CD4-positive, CD25-positive, alpha-beta regulatory T cell (primary cell): ENCODE measurements around the gene UCN. TPM values are rescaled to one million over a fixed set of nuclear protein-coding genes. Genes with fewer than 3 reads are reported as not detected.

Source experiments
- ATAC-seq, 2 donors: fragments of 150-1000 bp; cut with Tn5 transposase; one replicate each; pipeline ENCODE4 v1.10.0; 2021; ENCODE audit warnings: low read depth in 2 of 2, moderate number of reproducible peaks in 2 of 2, moderate library complexity in 1 of 2
- DNase-seq, 3 donors: peaks; one replicate each; pipeline versions ENCODE4 v3.0.0 to v3.0.0-alpha.2; 2012 to 2022; ENCODE audit warnings: mixed read lengths in 1 of 3
- H3K27ac ChIP-seq: one replicate; pipeline ENCODE4 v1.7.0; 2013; ENCODE audit warnings: mild to moderate bottlenecking, low read length; ENCODE audit not compliant: insufficient read depth, poor library complexity, severe bottlenecking
- H3K27me3 ChIP-seq: one replicate; pipeline ENCODE4 v1.7.0; 2013; ENCODE audit warnings: low read length; ENCODE audit not compliant: control insufficient read depth, insufficient read depth
- H3K36me3 ChIP-seq: one replicate; pipeline ENCODE4 v1.7.0; 2013; ENCODE audit warnings: mild to moderate bottlenecking, low read length, moderate library complexity; ENCODE audit not compliant: control insufficient read depth, insufficient read depth
- H3K4me1 ChIP-seq: 2 replicates; pipeline ENCODE4 v1.7.0; 2013; ENCODE audit warnings: mild to moderate bottlenecking, low read length; ENCODE audit not compliant: insufficient read depth, control insufficient read depth, poor library complexity, severe bottlenecking
- H3K4me3 ChIP-seq: one replicate; pipeline ENCODE4 v1.7.0; 2013; ENCODE audit warnings: low read depth, mild to moderate bottlenecking, low read length, moderate library complexity
- H3K9me3 ChIP-seq, 2 experiments: 1 replicate in 1 of 2; 2 replicates in 1 of 2; pipeline ENCODE4 v1.7.0; 2013; ENCODE audit warnings: low read length in 2 of 2, mild to moderate bottlenecking in 1 of 2, moderate library complexity in 1 of 2; ENCODE audit not compliant: control insufficient read depth in 2 of 2
- H3K27ac Mint-ChIP-seq, 3 donors: one replicate each; pipeline ENCODE4 v1.8.0; 2020 to 2022; ENCODE audit warnings: mild to moderate bottlenecking in 3 of 3, mixed read lengths in 3 of 3, moderate library complexity in 2 of 3
- H3K27me3 Mint-ChIP-seq: one replicate; pipeline ENCODE4 v1.8.0; 2022; ENCODE audit warnings: mild to moderate bottlenecking, mixed read lengths
- H3K36me3 Mint-ChIP-seq: one replicate; pipeline ENCODE4 v1.8.0; 2020; ENCODE audit warnings: mixed read lengths
- H3K4me1 Mint-ChIP-seq, 4 donors: one replicate each; pipeline ENCODE4 v1.8.0; 2020 to 2022; ENCODE audit warnings: mixed read lengths in 4 of 4, mild to moderate bottlenecking in 1 of 4
- H3K4me3 Mint-ChIP-seq, 4 donors: one replicate each; pipeline ENCODE4 v1.8.0; 2020 to 2022; ENCODE audit warnings: mild to moderate bottlenecking in 4 of 4, mixed read lengths in 4 of 4, moderate library complexity in 3 of 4
- H3K9me3 Mint-ChIP-seq, 7 donors: one replicate each; pipeline ENCODE4 v1.8.0; 2020 to 2022; ENCODE audit warnings: mixed read lengths in 7 of 7, mild to moderate bottlenecking in 3 of 7, moderate library complexity in 2 of 7
- polyA plus RNA-seq, 4 donors: library from polyadenylated mRNA; unstranded; fragments of 300-500 nt; fragmentation: Illumina TruSeq; gene quantifications; one replicate each; pipeline ENCODE4 v1.2.3, GENCODE V29; 2021
- total RNA-seq: library from RNA; stranded (reverse); gene quantifications from one replicate; pipeline ENCODE4 v1.2.3, GENCODE V29; 2022

Gene UCN
- total and polyA plus RNA-seq, 5 donors from 2014 or later: 0.24 to 2.2 (median 0.55) TPM; not detected in 1

- H3K36me3 ChIP-seq: no peaks in the 10 kb centered on the region
- H3K36me3 Mint-ChIP-seq: peaks cover 3% of the 10 kb centered on the region
- ATAC-seq (no peak), DNase-seq (no peak)
- no peak overlapping the region for H3K4me3 ChIP-seq
- H3K27ac ChIP-seq: no peak overlapping the region
- peaks cover 37% of the 10 kb centered on the region for H3K4me1 ChIP-seq
- H3K27me3 Mint-ChIP-seq: peaks cover 58% of the 10 kb centered on the region
- no peak overlapping the region for H3K27ac Mint-ChIP-seq
- no peaks in the 10 kb centered on the region for H3K9me3 ChIP-seq
- peak overlapping the region; percentile 36 to 65 (median 57) for H3K4me3 Mint-ChIP-seq
- peaks cover 0 to 3% (median 0%) of the 10 kb centered on the region in 7 donors for H3K9me3 Mint-ChIP-seq
- H3K4me1 Mint-ChIP-seq: peaks cover 0 to 30% (median 13%) of the 10 kb centered on the region in 4 donors
- H3K27me3 ChIP-seq: peaks cover 28% of the 10 kb centered on the region
Observed at GRCh38 chr2:27261926-27262298, 46.3 kb downstream of the UCN start.

- DNase-seq (no peak), ATAC-seq (no peak)
- Mint-ChIP-seq H3K4me1 (peaks cover 0 to 30% (median 13%) of the 10 kb centered on the region in 4 donors), H3K36me3 (peaks cover 3% of the 10 kb centered on the region), H3K9me3 (peaks cover 0 to 3% (median 0%) of the 10 kb centered on the region in 7 donors), H3K4me3 (peak overlapping the region; percentile 36 to 65 (median 57)), H3K27me3 (peaks cover 58% of the 10 kb centered on the region), H3K27ac (no peak overlapping the region)
- H3K9me3 ChIP-seq: no peaks in the 10 kb centered on the region
- no peak overlapping the region for H3K4me3 ChIP-seq
- no peak overlapping the region for H3K27ac ChIP-seq
- H3K36me3 ChIP-seq: no peaks in the 10 kb centered on the region
- H3K4me1 ChIP-seq: peaks cover 37% of the 10 kb centered on the region
- peaks cover 26% of the 10 kb centered on the region for H3K27me3 ChIP-seq
Observed at GRCh38 chr2:27261241-27261925, 46.9 kb downstream of the UCN start.

GRCh38 chr2:27258051-27258450 lies 50.2 kb downstream of the UCN start:
- Histone ChIP-seq H3K27ac (no peak overlapping the region), H3K27me3 (peaks cover 18% of the 10 kb centered on the region), H3K36me3 (no peaks in the 10 kb centered on the region), H3K4me1 (peaks cover 15% of the 10 kb centered on the region), H3K4me3 (no peak overlapping the region), H3K9me3 (no peaks in the 10 kb centered on the region)
- H3K36me3 Mint-ChIP-seq: no peaks in the 10 kb centered on the region
- H3K27ac Mint-ChIP-seq: peak overlapping the region in 1 of 3 donors; percentile 44
- peaks cover 0 to 3% (median 0%) of the 10 kb centered on the region in 7 donors for H3K9me3 Mint-ChIP-seq
- no peak overlapping the region for H3K4me3 Mint-ChIP-seq
- H3K27me3 Mint-ChIP-seq: peaks cover 61% of the 10 kb centered on the region
- no peak for ATAC-seq
- peaks cover 0 to 15% (median 1%) of the 10 kb centered on the region in 4 donors for H3K4me1 Mint-ChIP-seq
- no peak for DNase-seq

Other genes starting within 250 kb of the UCN start
- 279 TPM for gene OST4, start 236.8 kb downstream of the UCN start, total RNA-seq
- gene OST4, start 236.8 kb downstream of the UCN start, polyA plus RNA-seq: 1,000 to 10,000 TPM in 1 of 4 donors, 100 to 1,000 TPM in 3; 827 to 1,033 (median 916) TPM
- 0.22 TPM for gene EMILIN1, start 229.8 kb downstream of the UCN start, total RNA-seq
- 1 to 10 TPM in 2 of 4 donors, under 1 TPM in 2; 0.33 to 1.5 (median 0.94) TPM for gene EMILIN1, start 229.8 kb downstream of the UCN start, polyA plus RNA-seq
- 5.3 TPM for gene KHK, start 221.7 kb downstream of the UCN start, total RNA-seq
- gene KHK, start 221.7 kb downstream of the UCN start, polyA plus RNA-seq: 1 to 10 TPM; 3.4 to 6.6 (median 6.0) TPM
- gene CGREF1, start 189.3 kb downstream of the UCN start, total RNA-seq: not detected
- under 1 TPM in 1 of 4 donors, not detected in 3; 0.20 TPM for gene CGREF1, start 189.3 kb downstream of the UCN start, polyA plus RNA-seq
- gene ABHD1, start 184.6 kb downstream of the UCN start, total RNA-seq: 0.89 TPM
- gene ABHD1, start 184.6 kb downstream of the UCN start, polyA plus RNA-seq: 1 to 10 TPM in 2 of 4 donors, under 1 TPM in 2; 0.21 to 1.7 (median 0.98) TPM
- gene PREB, start 173.8 kb downstream of the UCN start, total RNA-seq: 22.3 TPM
- gene PREB, start 173.8 kb downstream of the UCN start, polyA plus RNA-seq: 10 to 100 TPM; 60.3 to 90.7 (median 71.1) TPM
- not detected for gene PRR30, start 169.0 kb downstream of the UCN start, total RNA-seq
- gene PRR30, start 169.0 kb downstream of the UCN start, polyA plus RNA-seq: not detected
- gene TCF23, start 159.4 kb downstream of the UCN start, total RNA-seq: not detected
- gene TCF23, start 159.4 kb downstream of the UCN start, polyA plus RNA-seq: not detected
- 77.3 TPM for gene ATRAID, start 96.4 kb downstream of the UCN start, total RNA-seq
- gene ATRAID, start 96.4 kb downstream of the UCN start, polyA plus RNA-seq: 100 to 1,000 TPM; 338 to 375 (median 359) TPM
- 154 TPM for gene SLC5A6, start 96.2 kb downstream of the UCN start, total RNA-seq
- gene SLC5A6, start 96.2 kb downstream of the UCN start, polyA plus RNA-seq: 10 to 100 TPM; 15.5 to 18.5 (median 17.0) TPM
- gene CAD, start 91.1 kb downstream of the UCN start, total RNA-seq: 27.4 TPM
- 10 to 100 TPM; 12.2 to 18.4 (median 13.8) TPM for gene CAD, start 91.1 kb downstream of the UCN start, polyA plus RNA-seq
- gene SLC30A3, start 45.4 kb downstream of the UCN start, total RNA-seq: 0.10 TPM
- under 1 TPM in 1 of 4 donors, not detected in 3; 0.05 TPM for gene SLC30A3, start 45.4 kb downstream of the UCN start, polyA plus RNA-seq
- not detected for gene DNAJC5G, start 33.0 kb downstream of the UCN start, total RNA-seq
- gene DNAJC5G, start 33.0 kb downstream of the UCN start, polyA plus RNA-seq: not detected
- gene TRIM54, start 26.0 kb downstream of the UCN start, total RNA-seq: not detected
- under 1 TPM in 1 of 4 donors, not detected in 3; 0.10 TPM for gene TRIM54, start 26.0 kb downstream of the UCN start, polyA plus RNA-seq
- 56.7 TPM for gene MPV17, start 14.7 kb upstream of the UCN start, total RNA-seq
- 100 to 1,000 TPM; 124 to 166 (median 133) TPM for gene MPV17, start 14.7 kb upstream of the UCN start, polyA plus RNA-seq
- gene GTF3C2, start 48.3 kb upstream of the UCN start, total RNA-seq: 52.8 TPM
- 10 to 100 TPM; 27.5 to 45.8 (median 35.3) TPM for gene GTF3C2, start 48.3 kb upstream of the UCN start, polyA plus RNA-seq
- 33.2 TPM for gene EIF2B4, start 61.9 kb upstream of the UCN start, total RNA-seq
- 10 to 100 TPM; 27.3 to 38.8 (median 34.5) TPM for gene EIF2B4, start 61.9 kb upstream of the UCN start, polyA plus RNA-seq
- 85.5 TPM for gene SNX17, start 62.2 kb upstream of the UCN start, total RNA-seq
- gene SNX17, start 62.2 kb upstream of the UCN start, polyA plus RNA-seq: 100 to 1,000 TPM; 224 to 262 (median 243) TPM
- gene ZNF513, start 72.3 kb upstream of the UCN start, total RNA-seq: 20.9 TPM
- gene ZNF513, start 72.3 kb upstream of the UCN start, polyA plus RNA-seq: 1 to 10 TPM; 1.4 to 4.9 (median 3.5) TPM
- gene PPM1G, start 101.1 kb upstream of the UCN start, total RNA-seq: 73.7 TPM
- 100 to 1,000 TPM; 116 to 144 (median 118) TPM for gene PPM1G, start 101.1 kb upstream of the UCN start, polyA plus RNA-seq
- 182 TPM for gene NRBP1, start 120.2 kb upstream of the UCN start, total RNA-seq
- 100 to 1,000 TPM in 3 of 4 donors, 10 to 100 TPM in 1; 87.1 to 122 (median 109) TPM for gene NRBP1, start 120.2 kb upstream of the UCN start, polyA plus RNA-seq
- gene KRTCAP3, start 133.9 kb upstream of the UCN start, total RNA-seq: 10.0 TPM
- gene KRTCAP3, start 133.9 kb upstream of the UCN start, polyA plus RNA-seq: 1 to 10 TPM; 2.0 to 7.7 (median 2.3) TPM
- gene IFT172, start 181.3 kb upstream of the UCN start, total RNA-seq: 10.3 TPM
- gene IFT172, start 181.3 kb upstream of the UCN start, polyA plus RNA-seq: 1 to 10 TPM; 1.1 to 2.9 (median 1.4) TPM
- gene FNDC4, start 186.8 kb upstream of the UCN start, total RNA-seq: 0.39 TPM
- not detected for gene FNDC4, start 186.8 kb upstream of the UCN start, polyA plus RNA-seq
- not detected for gene GCKR, start 188.4 kb upstream of the UCN start, total RNA-seq
- not detected for gene GCKR, start 188.4 kb upstream of the UCN start, polyA plus RNA-seq